HG02798 (cell line): ENCODE data around the gene DENND6B.
"Not testable (repeated sequence)": the region's sequence is repeated elsewhere in the genome, so short reads cannot be mapped to it uniquely, and the experiment has no call there.

Experiments used
- ATAC-seq: cut with Tn5 transposase; IDR thresholded peaks from one replicate; pipeline ENCODE4 v1.9.1; 2021; ENCODE audit warnings: mild to moderate bottlenecking; ENCODE audit not compliant: unreplicated experiment, poor library complexity

The DENND6B gene

GRCh38 chr22:50339945-50340879 is 13.4 kb upstream of the DENND6B start:
- ATAC-seq = no peak

GRCh38 chr22:50338860-50339462 is 12.1 kb upstream of the DENND6B start:
- ATAC-seq = no peak

GRCh38 chr22:50338042-50338573 is 11.3 kb upstream of the DENND6B start:
- ATAC-seq = no peak

- ATAC-seq = no peak
These were observed 10.6 kb upstream of the DENND6B start for GRCh38 chr22:50337262-50338041.

- ATAC-seq = not testable (repeated sequence)
These were observed 7.6 kb upstream of the DENND6B start for GRCh38 chr22:50334433-50334832.

- no peak for ATAC-seq
These were observed 2.4 kb upstream of the DENND6B start for GRCh38 chr22:50329236-50329635.

- no peak for ATAC-seq
These were observed 853 bp upstream of the DENND6B start for GRCh38 chr22:50327711-50328019.

GRCh38 chr22:50326225-50326955 is 422 bp downstream of the DENND6B start:
- ATAC-seq = no peak

GRCh38 chr22:50325444-50326224 is 1.2 kb downstream of the DENND6B start:
- ATAC-seq = no peak

GRCh38 chr22:50323900-50324299 is 2.9 kb downstream of the DENND6B start:
- ATAC-seq = no peak

- ATAC-seq = not testable (repeated sequence)
These were observed 4.3 kb downstream of the DENND6B start for GRCh38 chr22:50322382-50323104.

GRCh38 chr22:50320671-50321325 is 6.0 kb downstream of the DENND6B start:
- ATAC-seq = no peak

GRCh38 chr22:50320116-50320515 is 6.7 kb downstream of the DENND6B start:
- ATAC-seq = no peak

- ATAC-seq = no peak
These were observed 7.3 kb downstream of the DENND6B start for GRCh38 chr22:50319503-50319951.

- no peak for ATAC-seq
These were observed 8.0 kb downstream of the DENND6B start for GRCh38 chr22:50318698-50319411.

- ATAC-seq = no peak
These were observed 8.5 kb downstream of the DENND6B start for GRCh38 chr22:50318356-50318697.

- no peak for ATAC-seq
These were observed 9.1 kb downstream of the DENND6B start for GRCh38 chr22:50317674-50318073.

- ATAC-seq = no peak
These were observed 9.6 kb downstream of the DENND6B start for GRCh38 chr22:50317178-50317577.
